ENCODE results near the gene CTU2. TPM values are rescaled to one million over a fixed set of nuclear protein-coding genes. Genes with fewer than 3 reads are reported as not detected.

CTU2 gene
- total RNA-seq, 1 experiment from 2014 or later, result 54.9 TPM

GRCh38 chr16:88694221-88695087 lies 11.8 kb upstream of the CTU2 start:
- no peak for TF ChIP-seq CTCF (IDR thresholded peaks at IDR 0.05; ENCODE audit: insufficient read depth in 1 of 2, low read depth in 1 of 2, low read length in 1 of 2, severe bottlenecking in 1 of 2, unreplicated experiment in 1 of 2)
- no peak overlapping the region for H3K4me3 ChIP-seq (ENCODE audit: low read depth, low read length)
- H3K9me3 Mint-ChIP-seq (ENCODE audit: unreplicated experiment), result no peaks in the 10 kb centered on the region
- no peak overlapping the region for H3K4me3 Mint-ChIP-seq (ENCODE audit: unreplicated experiment)
- H3K36me3 ChIP-seq (ENCODE audit: control insufficient read depth, insufficient read depth, low read length), result no peaks in the 10 kb centered on the region
- no peaks in the 10 kb centered on the region for H3K9me3 ChIP-seq
- no TSS peak for BruUV-seq (replicated peaks)
- H3K27me3 Mint-ChIP-seq (ENCODE audit: insufficient read depth, unreplicated experiment), result no peaks in the 10 kb centered on the region
- DNase-seq, result no peak
- H3K36me3 Mint-ChIP-seq (ENCODE audit: insufficient read depth, unreplicated experiment), result no peaks in the 10 kb centered on the region
- intact Hi-C loops (cut with micrococcal nuclease; ENCODE audit: unreplicated experiment), result no loop called here
- H3K27ac Mint-ChIP-seq (ENCODE audit: unreplicated experiment), result no peak overlapping the region
- H3K4me1 ChIP-seq, result no peaks in the 10 kb centered on the region
- H3K27me3 ChIP-seq (replicated peaks; ENCODE audit: control insufficient read depth, insufficient read depth, low read length), result no peaks in the 10 kb centered on the region
- H3K4me1 Mint-ChIP-seq (ENCODE audit: low read depth, unreplicated experiment), result no peaks in the 10 kb centered on the region
- ChIA-PET CTCF (no interaction called here), POLR2A (no interaction called here)

GRCh38 chr16:88695218-88695617 lies 11.1 kb upstream of the CTU2 start:
- H3K9me3 Mint-ChIP-seq (ENCODE audit: unreplicated experiment), result no peaks in the 10 kb centered on the region
- no peaks in the 10 kb centered on the region for H3K27me3 ChIP-seq (replicated peaks; ENCODE audit: control insufficient read depth, insufficient read depth, low read length)
- H3K4me1 Mint-ChIP-seq (ENCODE audit: low read depth, unreplicated experiment), result no peaks in the 10 kb centered on the region
- CTCF ChIA-PET, result no interaction called here
- H3K4me3 ChIP-seq (ENCODE audit: low read depth, low read length), result no peak overlapping the region
- no peaks in the 10 kb centered on the region for H3K36me3 Mint-ChIP-seq (ENCODE audit: insufficient read depth, unreplicated experiment)
- H3K36me3 ChIP-seq (ENCODE audit: control insufficient read depth, insufficient read depth, low read length), result 0 out of 2 replicates have a peak, but pooled peaks cover 2% of the 10 kb centered on the region
- H3K27me3 Mint-ChIP-seq (ENCODE audit: insufficient read depth, unreplicated experiment), result no peaks in the 10 kb centered on the region
- BruUV-seq (replicated peaks), result no TSS peak
- H3K4me1 ChIP-seq, result no peaks in the 10 kb centered on the region
- no peaks in the 10 kb centered on the region for H3K9me3 ChIP-seq
- TF ChIP-seq CTCF (IDR thresholded peaks at IDR 0.05; ENCODE audit: insufficient read depth in 1 of 2, low read depth in 1 of 2, low read length in 1 of 2, severe bottlenecking in 1 of 2, unreplicated experiment in 1 of 2), result no peak
- no peak for DNase-seq
- H3K4me3 Mint-ChIP-seq (ENCODE audit: unreplicated experiment), result no peak overlapping the region
- no peak overlapping the region for H3K27ac Mint-ChIP-seq (ENCODE audit: unreplicated experiment)
- POLR2A ChIA-PET, result no interaction called here
- intact Hi-C loops (cut with micrococcal nuclease; ENCODE audit: unreplicated experiment), result no loop called here

DNA sequence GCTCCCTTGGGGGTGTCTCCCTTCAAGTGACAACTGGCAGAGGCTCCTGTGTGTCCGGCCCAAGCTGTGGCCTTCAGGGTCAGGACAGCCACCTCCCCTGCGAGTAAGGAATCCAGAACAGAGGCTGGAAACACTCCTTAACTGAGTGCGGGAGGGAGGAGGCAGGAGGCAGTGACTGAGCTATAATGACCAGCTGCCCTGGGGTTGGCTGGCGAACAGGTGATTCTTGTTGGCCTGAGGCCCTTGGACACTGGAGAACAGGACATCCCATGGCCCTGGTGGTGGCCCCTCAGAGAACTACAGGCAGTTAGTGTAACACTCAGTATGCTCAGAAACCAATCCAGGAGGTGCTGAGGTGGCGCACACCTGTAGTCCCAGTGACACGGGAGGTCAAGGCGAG lies 10.6 kb upstream of the CTU2 start:
- Histone ChIP-seq H3K4me1 (no peaks in the 10 kb centered on the region), H3K36me3 (ENCODE audit: control insufficient read depth, insufficient read depth, low read length) (0 out of 2 replicates have a peak, but pooled peaks cover 2% of the 10 kb centered on the region), H3K4me3 (ENCODE audit: low read depth, low read length) (no peak overlapping the region), H3K9me3 (no peaks in the 10 kb centered on the region), H3K27me3 (replicated peaks; ENCODE audit: control insufficient read depth, insufficient read depth, low read length) (no peaks in the 10 kb centered on the region)
- POLR2A ChIA-PET, result no interaction called here
- CTCF ChIA-PET, result no interaction called here
- intact Hi-C loops (cut with micrococcal nuclease; ENCODE audit: unreplicated experiment), result no loop called here
- Mint-ChIP-seq H3K36me3 (ENCODE audit: insufficient read depth, unreplicated experiment) (no peaks in the 10 kb centered on the region), H3K4me3 (ENCODE audit: unreplicated experiment) (no peak overlapping the region), H3K27me3 (ENCODE audit: insufficient read depth, unreplicated experiment) (no peaks in the 10 kb centered on the region), H3K27ac (ENCODE audit: unreplicated experiment) (no peak overlapping the region), H3K4me1 (ENCODE audit: low read depth, unreplicated experiment) (no peaks in the 10 kb centered on the region), H3K9me3 (ENCODE audit: unreplicated experiment) (no peaks in the 10 kb centered on the region)
- DNase-seq, result no peak
- TF ChIP-seq CTCF (IDR thresholded peaks at IDR 0.05; ENCODE audit: insufficient read depth in 1 of 2, low read depth in 1 of 2, low read length in 1 of 2, severe bottlenecking in 1 of 2, unreplicated experiment in 1 of 2), result no peak
- BruUV-seq (replicated peaks), result no TSS peak
